CD4-positive, alpha-beta T cell (primary cell): Measurements from ENCODE around the gene BICD2. TPM values are rescaled to one million over a fixed set of nuclear protein-coding genes. Genes with fewer than 3 reads are reported as not detected.

Experiments
- ATAC-seq: fragments of 200-7000 bp; cut with Tn5 transposase; one replicate; pipeline ENCODE4 v1.10.0; 2022; ENCODE audit warnings: mild to moderate bottlenecking; ENCODE audit not compliant: poor library complexity
- CTCF ChIA-PET: fragments of 350-600 bp; sonication (Branson Sonifier 250); formaldehyde crosslinking; loops from one replicate; lab custom pipeline; 2021; ENCODE audit warnings: antibody characterized with exemption, inconsistent platforms; lab: Charles Lee
- POLR2A ChIA-PET: fragments of 350-600 bp; sonication (Branson Sonifier 250); formaldehyde crosslinking; loops from one replicate; lab custom pipeline; 2021; ENCODE audit warnings: antibody characterized with exemption, inconsistent platforms; lab: Charles Lee
- DNase-seq, 14 experiments: peaks; one replicate each; pipeline ENCODE4 v3.0.0-alpha.2; 2013 to 2020; ENCODE audit warnings: mixed read lengths in 2 of 14
- H3K27ac ChIP-seq, 2 donors: one replicate each; pipeline versions ENCODE4 v1.5.1 to v1.7.0; 2013; ENCODE audit warnings: low read length in 2 of 2, low read depth in 1 of 2, mild to moderate bottlenecking in 1 of 2
- H3K27me3 ChIP-seq, 2 experiments: 1 replicate in 1 of 2; 2 replicates in 1 of 2; pipeline versions ENCODE4 v1.6.1 to v1.7.0; 2013; ENCODE audit warnings: low read length in 2 of 2, control low read depth in 1 of 2, mild to moderate bottlenecking in 1 of 2, moderate library complexity in 1 of 2; ENCODE audit not compliant: insufficient read depth in 2 of 2, control insufficient read depth in 1 of 2
- H3K36me3 ChIP-seq: one replicate; pipeline ENCODE4 v1.6.1; 2013; ENCODE audit warnings: low read length, control low read depth; ENCODE audit not compliant: insufficient read depth
- H3K4me1 ChIP-seq: one replicate; pipeline ENCODE4 v1.6.1; 2013; ENCODE audit warnings: low read length, control low read depth; ENCODE audit not compliant: insufficient read depth
- H3K4me3 ChIP-seq: one replicate; pipeline ENCODE4 v1.5.1; 2013; ENCODE audit warnings: mild to moderate bottlenecking, low read length, moderate library complexity
- H3K9me3 ChIP-seq, 2 experiments: 1 replicate in 1 of 2; 2 replicates in 1 of 2; pipeline versions ENCODE4 v1.6.1 to v1.7.0; 2013; ENCODE audit warnings: low read length in 2 of 2, mild to moderate bottlenecking in 2 of 2, control low read depth in 1 of 2, moderate library complexity in 1 of 2; ENCODE audit not compliant: control insufficient read depth in 1 of 2, insufficient read depth in 1 of 2
- H3K27ac Mint-ChIP-seq: one replicate; pipeline ENCODE4 v1.8.0; 2020; ENCODE audit warnings: mixed read lengths
- H3K27me3 Mint-ChIP-seq: one replicate; pipeline ENCODE4 v1.8.0; 2021; ENCODE audit warnings: mixed read lengths
- H3K36me3 Mint-ChIP-seq: one replicate; pipeline ENCODE4 v1.8.0; 2021; ENCODE audit warnings: low read depth, mixed read lengths
- H3K4me1 Mint-ChIP-seq: one replicate; pipeline ENCODE4 v1.8.0; 2021; ENCODE audit warnings: low read depth, mixed read lengths
- H3K4me3 Mint-ChIP-seq: one replicate; pipeline ENCODE4 v1.8.0; 2020; ENCODE audit warnings: mild to moderate bottlenecking, mixed read lengths
- H3K9me3 Mint-ChIP-seq: one replicate; pipeline ENCODE4 v1.8.0; 2020; ENCODE audit warnings: mixed read lengths
- CTCF ChIP-seq: fragments of 200-600 bp; IDR thresholded peaks from one replicate; pipeline ENCODE4 v1.8.0; 2022; ENCODE audit warnings: antibody characterized with exemption, mild to moderate bottlenecking
- intact Hi-C, 2 experiments: fragments of 100-400 bp; cut with DNase I in 1 of 2; cut with micrococcal nuclease in 1 of 2; formaldehyde crosslinking; loops; one replicate each; pipeline versions ENCODE4 v1.15.1 to v1.9.0; 2023 to 2025; cut with DNase I, micrococcal nuclease
- total RNA-seq, 174 experiments: library from RNA in 2 of 174; stranded (reverse) in 2 of 174; gene quantifications; one replicate each; pipeline ENCODE4 v1.2.3 and lab custom pipeline; 2021 to 2026

The BICD2 gene
- total RNA-seq, 2 experiments from 2014 or later: 14.1 to 14.9 TPM

GRCh38 chr9:92762781-92763708 is 1.6 kb downstream of the BICD2 start:
- peak overlapping the region; percentile 100 for H3K27ac Mint-ChIP-seq
- H3K4me1 ChIP-seq: peaks cover 56% of the 10 kb centered on the region
- CTCF ChIA-PET: no interaction called here
- peak overlapping the region; percentile 98 for H3K4me3 Mint-ChIP-seq
- ATAC-seq (no peak), DNase-seq (no peak)
- no peak for TF ChIP-seq CTCF
- H3K9me3 Mint-ChIP-seq: no peaks in the 10 kb centered on the region
- no peaks in the 10 kb centered on the region for H3K27me3 Mint-ChIP-seq
- POLR2A ChIA-PET: interaction anchor here (1.0 to 3.0 kb wide), 6 partner anchors 26 to 804 kb away, joined by 3 to 34 read pairs (median 4); partner anchors contain the start of genes CENPP and IPPK
- intact Hi-C loops: loop anchor here (5.0 to 10.0 kb wide), 4 partner anchors 334 to 648 kb away; partner anchors contain the start of genes CARD19 (in 1 of the 2), CENPP (in 1 of the 2), IARS1 (in 1 of the 2) and NOL8 (in 1 of the 2)
- no peaks in the 10 kb centered on the region for H3K36me3 ChIP-seq
- no peaks in the 10 kb centered on the region for H3K27me3 ChIP-seq
- peaks cover 62% of the 10 kb centered on the region for H3K4me1 Mint-ChIP-seq
- no peaks in the 10 kb centered on the region for H3K9me3 ChIP-seq
- no peaks in the 10 kb centered on the region for H3K36me3 Mint-ChIP-seq
- no peak overlapping the region for H3K27ac ChIP-seq
- H3K4me3 ChIP-seq: peak overlapping the region; percentile 95

GRCh38 chr9:92762196-92762595 is 2.4 kb downstream of the BICD2 start:
- no peak for DNase-seq
- no peak for ATAC-seq
- CTCF ChIA-PET: no interaction called here
- no peak for TF ChIP-seq CTCF
- no peak overlapping the region for H3K27ac ChIP-seq
- Mint-ChIP-seq H3K4me3 (peak overlapping the region; percentile 98), H3K4me1 (peaks cover 61% of the 10 kb centered on the region), H3K9me3 (no peaks in the 10 kb centered on the region), H3K36me3 (no peaks in the 10 kb centered on the region), H3K27ac (peak overlapping the region; percentile 100), H3K27me3 (no peaks in the 10 kb centered on the region)
- intact Hi-C loops: loop anchor here (5.0 to 10.0 kb wide), 4 partner anchors 335 to 647 kb away; partner anchors contain the start of genes CARD19 (in 1 of the 2), CENPP (in 1 of the 2), IARS1 (in 1 of the 2) and NOL8 (in 1 of the 2)
- peaks cover 60% of the 10 kb centered on the region for H3K4me1 ChIP-seq
- H3K4me3 ChIP-seq: peak overlapping the region; percentile 95
- H3K36me3 ChIP-seq: no peaks in the 10 kb centered on the region
- H3K9me3 ChIP-seq: no peaks in the 10 kb centered on the region
- H3K27me3 ChIP-seq: no peaks in the 10 kb centered on the region
- POLR2A ChIA-PET: no interaction called here

DNA sequence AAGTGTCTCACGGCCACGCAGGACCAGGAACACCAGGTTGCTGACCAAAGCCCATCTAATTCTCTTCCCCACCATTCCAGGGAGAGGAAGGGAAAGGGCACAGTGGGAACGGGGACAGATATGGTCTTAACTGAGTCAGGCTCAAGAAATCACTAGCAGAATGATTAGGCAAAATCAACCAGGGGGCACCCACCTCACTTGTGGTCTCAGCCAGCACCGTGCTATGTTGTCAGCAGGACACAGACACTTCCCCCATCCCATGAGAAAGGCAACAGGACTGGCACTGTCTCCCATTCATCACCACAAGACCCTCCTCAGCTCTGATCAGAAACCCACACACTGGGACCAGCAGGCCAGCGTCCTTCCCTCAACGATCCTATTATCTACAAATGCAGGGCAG is 2.9 kb downstream of the BICD2 start:
- POLR2A ChIA-PET: no interaction called here
- no peaks in the 10 kb centered on the region for H3K36me3 Mint-ChIP-seq
- H3K27ac Mint-ChIP-seq: peak overlapping the region; percentile 100
- H3K4me1 ChIP-seq: peaks cover 60% of the 10 kb centered on the region
- H3K4me3 ChIP-seq: no peak overlapping the region
- H3K36me3 ChIP-seq: no peaks in the 10 kb centered on the region
- no peaks in the 10 kb centered on the region for H3K27me3 Mint-ChIP-seq
- DNase-seq (no peak), ATAC-seq (no peak)
- CTCF ChIA-PET: no interaction called here
- intact Hi-C loops: loop anchor here (5.0 to 10.0 kb wide), 4 partner anchors 336 to 647 kb away; partner anchors contain the start of genes CARD19 (in 1 of the 2), CENPP (in 1 of the 2), IARS1 (in 1 of the 2) and NOL8 (in 1 of the 2)
- no peak for TF ChIP-seq CTCF
- H3K9me3 ChIP-seq: no peaks in the 10 kb centered on the region
- peak overlapping the region; percentile 64 for H3K4me3 Mint-ChIP-seq
- no peaks in the 10 kb centered on the region for H3K27me3 ChIP-seq
- peaks cover 58% of the 10 kb centered on the region for H3K4me1 Mint-ChIP-seq
- H3K9me3 Mint-ChIP-seq: no peaks in the 10 kb centered on the region
- H3K27ac ChIP-seq: no peak overlapping the region
